WTC11 (cell line): ENCODE results near the gene RNF215. TPM values are rescaled to one million over a fixed set of nuclear protein-coding genes. Genes with fewer than 3 reads are reported as not detected.

Experiments used
- ATAC-seq: fragments of 200-7000 bp; cut with Tn5 transposase; 2 replicates; pipeline ENCODE4 v1.10.0; 2021; ENCODE audit warnings: mild to moderate bottlenecking, moderate library complexity
- CTCF ChIA-PET: fragments of 300-600 bp; sonication (Branson Sonifier 250); formaldehyde crosslinking; loops from one replicate; lab custom pipeline; 2021; ENCODE audit warnings: antibody characterized with exemption; lab: Charles Lee
- POLR2A ChIA-PET: fragments of 350-600 bp; sonication (Branson Sonifier 250); formaldehyde crosslinking; loops from one replicate; lab custom pipeline; 2021; ENCODE audit warnings: antibody characterized with exemption; lab: Charles Lee
- DNase-seq: peaks from one replicate; pipeline ENCODE4 v3.0.0; 2021; ENCODE audit warnings: low spot score
- H3K27ac Mint-ChIP-seq: 2 replicates; pipeline ENCODE4 v1.8.0; 2021; ENCODE audit warnings: mixed read lengths
- H3K27me3 Mint-ChIP-seq: 2 replicates; pipeline ENCODE4 v1.8.0; 2021; ENCODE audit warnings: low read depth, mild to moderate bottlenecking, moderate library complexity, mixed read lengths
- H3K36me3 Mint-ChIP-seq: 2 replicates; pipeline ENCODE4 v1.8.0; 2021; ENCODE audit warnings: mixed read lengths
- H3K4me1 Mint-ChIP-seq: 2 replicates; pipeline ENCODE4 v1.8.0; 2022; ENCODE audit warnings: mixed read lengths
- H3K4me3 Mint-ChIP-seq: 2 replicates; pipeline ENCODE4 v1.8.0; 2021; ENCODE audit warnings: mild to moderate bottlenecking, moderate library complexity, mixed read lengths
- H3K9me3 Mint-ChIP-seq: 2 replicates; pipeline ENCODE4 v1.8.0; 2021; ENCODE audit warnings: mixed read lengths
- ATF3 ChIP-seq: sonication (generic); formaldehyde crosslinking; conservative IDR thresholded peaks from 2 replicates; pipeline ENCODE4 v1.8.1; 2022; ENCODE audit warnings: mild to moderate bottlenecking, missing genetic modification reagents
- CBFB ChIP-seq: sonication (generic); formaldehyde crosslinking; IDR thresholded peaks from 2 replicates; pipeline ENCODE4 v1.8.1; 2022; ENCODE audit warnings: mild to moderate bottlenecking, low read depth, missing genetic modification reagents
- CREM ChIP-seq: sonication (generic); formaldehyde crosslinking; IDR thresholded peaks from 2 replicates; pipeline ENCODE4 v1.8.1; 2022; ENCODE audit warnings: mild to moderate bottlenecking, missing genetic modification reagents, moderate library complexity
- E2F5 ChIP-seq: sonication (generic); formaldehyde crosslinking; IDR thresholded peaks from 2 replicates; pipeline ENCODE4 v1.8.1; 2022; ENCODE audit warnings: mild to moderate bottlenecking, moderate library complexity, missing genetic modification reagents
- ELF4 ChIP-seq: sonication (generic); formaldehyde crosslinking; IDR thresholded peaks from 2 replicates; pipeline ENCODE4 v1.8.1; 2022; ENCODE audit warnings: low read depth, mild to moderate bottlenecking, moderate library complexity, missing genetic modification reagents
- GTF2I ChIP-seq: fragments of 250-450 bp; sonication (Bioruptor Pico); conservative IDR thresholded peaks from 2 replicates; pipeline ENCODE4 v1.4.0; 2021; ENCODE audit warnings: mild to moderate bottlenecking
- KAT7 ChIP-seq: sonication (generic); formaldehyde crosslinking; IDR thresholded peaks from 2 replicates; pipeline ENCODE4 v1.8.1; 2023; ENCODE audit warnings: missing genetic modification reagents, mild to moderate bottlenecking, borderline replicate concordance
- MXD4 ChIP-seq: fragments of 250-450 bp; sonication (Bioruptor Pico); IDR thresholded peaks from 2 replicates; pipeline ENCODE4 v1.8.0; 2021; ENCODE audit warnings: mild to moderate bottlenecking, moderate library complexity, borderline replicate concordance
- NR1H2 ChIP-seq: sonication (generic); formaldehyde crosslinking; IDR thresholded peaks from 2 replicates; pipeline ENCODE4 v1.9.0; 2021; ENCODE audit warnings: mild to moderate bottlenecking, moderate library complexity, missing genetic modification reagents
- PRRX2 ChIP-seq: fragments of 250-450 bp; sonication (Bioruptor Pico); IDR thresholded peaks from 2 replicates; pipeline ENCODE4 v1.8.0; 2021; ENCODE audit warnings: mild to moderate bottlenecking
- ZMAT4 ChIP-seq: fragments of 250-450 bp; sonication (Bioruptor Pico); IDR thresholded peaks from 2 replicates; pipeline ENCODE4 v1.9.0; 2021; ENCODE audit warnings: mild to moderate bottlenecking
- ZNF138 ChIP-seq: sonication (generic); formaldehyde crosslinking; conservative IDR thresholded peaks from 2 replicates; pipeline ENCODE4 v1.8.1; 2022; ENCODE audit warnings: mild to moderate bottlenecking, moderate library complexity, missing genetic modification reagents
- ZNF219 ChIP-seq: sonication (generic); formaldehyde crosslinking; IDR thresholded peaks from 2 replicates; pipeline ENCODE4 v1.8.0; 2023; ENCODE audit warnings: missing genetic modification reagents, mild to moderate bottlenecking, borderline replicate concordance
- ZNF671 ChIP-seq: fragments of 250-450 bp; sonication (Bioruptor Pico); IDR thresholded peaks from 2 replicates; pipeline ENCODE4 v1.8.0; 2021; ENCODE audit warnings: mild to moderate bottlenecking
- total RNA-seq: library from RNA; stranded (reverse); gene quantifications from 3 replicates; pipeline ENCODE4 v1.2.3, GENCODE V29; 2021
- TF ChIP-seq, protein P1 (sequence below): sonication (generic); formaldehyde crosslinking; IDR thresholded peaks from 2 replicates; pipeline ENCODE4 v1.8.0; 2023; ENCODE audit warnings: missing genetic modification reagents
- TF ChIP-seq, protein P2 (sequence below): fragments of 250-450 bp; sonication (Bioruptor Pico); conservative IDR thresholded peaks from 2 replicates; pipeline ENCODE4 v1.9.0; 2021; ENCODE audit warnings: mild to moderate bottlenecking
- TF ChIP-seq, protein P3 (sequence below): fragments of 250-450 bp; sonication (Bioruptor Pico); IDR thresholded peaks from 2 replicates; pipeline ENCODE4 v2.1.2; 2022; ENCODE audit warnings: mild to moderate bottlenecking, moderate library complexity
- TF ChIP-seq, protein P4 (sequence below): sonication (generic); formaldehyde crosslinking; IDR thresholded peaks from 2 replicates; pipeline ENCODE4 v1.8.1; 2023; ENCODE audit warnings: mild to moderate bottlenecking, missing genetic modification reagents

Gene RNF215
- total RNA-seq, 1 experiment from 2014 or later: 25.4 TPM

- ATAC-seq: no peak
- Mint-ChIP-seq H3K4me3 (no peak overlapping the region), H3K4me1 (peaks cover 3% of the 10 kb centered on the region; the same call in 1 of the 2 replicates)
These were observed 54.1 kb downstream of the RNF215 start for GRCh38 chr22:30332994-30333706.

DNA sequence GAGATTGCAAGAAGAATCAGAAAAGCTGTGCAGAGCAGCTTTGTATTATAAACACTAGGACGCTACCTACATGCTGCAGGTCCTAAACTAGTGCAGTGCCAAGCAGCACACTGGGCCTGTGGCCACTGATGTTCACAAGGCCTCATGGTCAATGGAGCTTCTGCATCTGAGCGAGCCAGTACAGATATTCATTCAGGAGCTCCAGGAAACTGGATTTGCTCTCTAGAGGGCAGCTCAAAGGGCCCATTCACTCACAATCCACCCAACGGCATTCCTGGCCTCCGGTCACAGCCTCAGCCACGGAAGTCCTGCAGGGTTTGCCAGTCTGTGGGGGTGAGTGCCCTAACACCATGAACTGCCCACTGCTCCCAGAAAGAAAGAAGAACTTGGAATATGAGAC is 54.7 kb downstream of the RNF215 start:
- peaks cover 53% of the 10 kb centered on the region for H3K36me3 Mint-ChIP-seq

More at GRCh38 chr22:30332994-30333706, 54.1 kb downstream of the RNF215 start:
- Mint-ChIP-seq H3K27me3 (no peaks in the 10 kb centered on the region), H3K9me3 (no peaks in the 10 kb centered on the region), H3K27ac (no peak overlapping the region), H3K36me3 (peaks cover 59% of the 10 kb centered on the region)
- ChIA-PET POLR2A (no interaction called here), CTCF (interaction anchor here (1.0 to 1.3 kb wide), 3 partner anchors 45 to 70 kb away, joined by 3 to 6 read pairs (median 5); no protein-coding TSS in a partner anchor)
- DNase-seq: no peak
- TF ChIP-seq PRRX2: no peak
- TF ChIP-seq ELF4: no peak
- no peak for TF ChIP-seq ZNF671 (CRISPR knock-in tag)
- no peak for TF ChIP-seq MXD4 (CRISPR knock-in tag)
- TF ChIP-seq ZNF138: no peak
- no peak for TF ChIP-seq ZMAT4
- no peak for TF ChIP-seq ZNF219
- no peak for TF ChIP-seq ATF3 (CRISPR knock-in tag)
- TF ChIP-seq NR1H2 (CRISPR knock-in tag): no peak
- no peak for TF ChIP-seq GTF2I (CRISPR knock-in tag)
- TF ChIP-seq, protein P1, sequence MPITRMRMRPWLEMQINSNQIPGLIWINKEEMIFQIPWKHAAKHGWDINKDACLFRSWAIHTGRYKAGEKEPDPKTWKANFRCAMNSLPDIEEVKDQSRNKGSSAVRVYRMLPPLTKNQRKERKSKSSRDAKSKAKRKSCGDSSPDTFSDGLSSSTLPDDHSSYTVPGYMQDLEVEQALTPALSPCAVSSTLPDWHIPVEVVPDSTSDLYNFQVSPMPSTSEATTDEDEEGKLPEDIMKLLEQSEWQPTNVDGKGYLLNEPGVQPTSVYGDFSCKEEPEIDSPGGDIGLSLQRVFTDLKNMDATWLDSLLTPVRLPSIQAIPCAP (CRISPR knock-in tag): no peak
- no peak for TF ChIP-seq E2F5 (CRISPR knock-in tag)
- TF ChIP-seq, protein P2, sequence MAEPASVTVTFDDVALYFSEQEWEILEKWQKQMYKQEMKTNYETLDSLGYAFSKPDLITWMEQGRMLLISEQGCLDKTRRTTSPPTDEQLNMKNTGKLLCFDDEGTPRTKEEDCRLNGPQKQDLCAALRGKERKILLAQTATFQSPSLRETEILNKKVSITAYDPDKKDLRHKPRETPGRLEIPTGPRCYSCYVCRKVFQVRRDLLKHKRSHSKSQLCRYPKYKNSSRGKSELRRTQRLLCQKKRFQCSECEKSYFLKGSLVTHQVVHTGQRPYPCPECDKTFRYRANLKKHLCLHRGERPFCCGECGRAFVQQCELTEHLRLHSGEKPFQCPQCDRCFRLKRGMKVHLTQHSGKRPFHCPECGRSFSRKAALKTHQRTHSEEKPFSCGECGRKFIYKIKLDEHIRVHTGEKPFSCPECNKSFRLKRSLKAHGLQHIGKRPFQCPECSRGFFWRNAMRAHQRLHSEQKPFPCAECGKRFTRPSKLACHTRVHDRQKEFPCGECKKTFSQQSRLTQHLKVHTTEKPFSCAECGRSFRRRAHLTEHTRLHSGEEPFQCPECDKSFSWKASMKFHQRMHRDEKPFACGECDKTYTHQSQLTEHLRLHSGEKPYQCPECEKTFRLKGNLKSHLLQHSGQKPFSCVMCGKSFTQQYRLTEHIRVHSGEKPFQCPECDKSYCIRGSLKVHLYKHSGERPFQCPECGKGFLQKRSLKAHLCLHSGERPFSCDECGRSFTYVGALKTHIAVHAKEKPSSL (CRISPR knock-in tag): no peak

More for the DNA sequence above, 54.7 kb downstream of the RNF215 start:
- Mint-ChIP-seq H3K27ac (no peak overlapping the region), H3K4me1 (peaks cover 7% of the 10 kb centered on the region), H3K4me3 (no peak overlapping the region), H3K9me3 (no peaks in the 10 kb centered on the region)
- DNase-seq (no peak), ATAC-seq (no peak)
- CTCF ChIA-PET: interaction anchor here (1.0 to 1.3 kb wide), 3 partner anchors 44 to 69 kb away, joined by 3 to 6 read pairs (median 5); no protein-coding TSS in a partner anchor
- POLR2A ChIA-PET: interaction anchor here (0.6 kb wide), 1 partner anchor 797 kb away, joined by 4 read pairs; no protein-coding TSS in a partner anchor
- TF ChIP-seq CREM (CRISPR knock-in tag) (no peak), KAT7 (CRISPR knock-in tag) (no peak), CBFB (CRISPR knock-in tag) (no peak)
- TF ChIP-seq, protein P3, sequence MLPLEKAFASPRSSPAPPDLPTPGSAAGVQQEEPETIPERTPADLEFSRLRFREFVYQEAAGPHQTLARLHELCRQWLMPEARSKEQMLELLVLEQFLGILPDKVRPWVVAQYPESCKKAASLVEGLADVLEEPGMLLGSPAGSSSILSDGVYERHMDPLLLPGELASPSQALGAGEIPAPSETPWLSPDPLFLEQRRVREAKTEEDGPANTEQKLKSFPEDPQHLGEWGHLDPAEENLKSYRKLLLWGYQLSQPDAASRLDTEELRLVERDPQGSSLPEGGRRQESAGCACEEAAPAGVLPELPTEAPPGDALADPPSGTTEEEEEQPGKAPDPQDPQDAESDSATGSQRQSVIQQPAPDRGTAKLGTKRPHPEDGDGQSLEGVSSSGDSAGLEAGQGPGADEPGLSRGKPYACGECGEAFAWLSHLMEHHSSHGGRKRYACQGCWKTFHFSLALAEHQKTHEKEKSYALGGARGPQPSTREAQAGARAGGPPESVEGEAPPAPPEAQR (CRISPR knock-in tag): no peak
- TF ChIP-seq, protein P4, sequence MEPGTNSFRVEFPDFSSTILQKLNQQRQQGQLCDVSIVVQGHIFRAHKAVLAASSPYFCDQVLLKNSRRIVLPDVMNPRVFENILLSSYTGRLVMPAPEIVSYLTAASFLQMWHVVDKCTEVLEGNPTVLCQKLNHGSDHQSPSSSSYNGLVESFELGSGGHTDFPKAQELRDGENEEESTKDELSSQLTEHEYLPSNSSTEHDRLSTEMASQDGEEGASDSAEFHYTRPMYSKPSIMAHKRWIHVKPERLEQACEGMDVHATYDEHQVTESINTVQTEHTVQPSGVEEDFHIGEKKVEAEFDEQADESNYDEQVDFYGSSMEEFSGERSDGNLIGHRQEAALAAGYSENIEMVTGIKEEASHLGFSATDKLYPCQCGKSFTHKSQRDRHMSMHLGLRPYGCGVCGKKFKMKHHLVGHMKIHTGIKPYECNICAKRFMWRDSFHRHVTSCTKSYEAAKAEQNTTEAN (CRISPR knock-in tag): no peak
- TF ChIP-seq, all 79 proteins: peak for 0
- no peaks in the 10 kb centered on the region for H3K27me3 Mint-ChIP-seq

Other genes with a start within 250 kb of the RNF215 start
- 4.6 to 7.2 TPM (median 6.1 TPM) in 3 replicates for gene LIF, start 140.7 kb downstream of the RNF215 start, total RNA-seq
- gene OSM, start 120.6 kb downstream of the RNF215 start, total RNA-seq: not detected in 3 replicates
- 15.8 to 18.6 TPM (median 16.0 TPM) in 3 replicates for gene CASTOR1, start 97.9 kb downstream of the RNF215 start, total RNA-seq
- 7.5 to 11.1 TPM (median 9.6 TPM) in 3 replicates for gene TBC1D10A, start 60.5 kb downstream of the RNF215 start, total RNA-seq
- gene SF3A1, start 30.5 kb downstream of the RNF215 start, total RNA-seq: 214 to 272 TPM (median 227 TPM) in 3 replicates
- gene CCDC157, start 30.4 kb downstream of the RNF215 start, total RNA-seq: 3.8 to 6.5 TPM (median 4.2 TPM) in 3 replicates
- gene SEC14L2, start 9.6 kb upstream of the RNF215 start, total RNA-seq: 2.4 to 3.9 TPM (median 3.9 TPM) in 3 replicates
- 75.0 to 78.7 TPM (median 75.5 TPM) in 3 replicates for gene MTFP1, start 38.4 kb upstream of the RNF215 start, total RNA-seq
- not detected in 3 replicates for gene SEC14L3, start 84.6 kb upstream of the RNF215 start, total RNA-seq
- 1.9 to 2.9 TPM (median 2.8 TPM) in 3 replicates for gene SEC14L4, start 118.3 kb upstream of the RNF215 start, total RNA-seq
- 1.6 to 2.0 TPM (median 1.7 TPM) in 3 replicates for gene SEC14L6, start 159.3 kb upstream of the RNF215 start, total RNA-seq
- gene GAL3ST1, start 187.3 kb upstream of the RNF215 start, total RNA-seq: 11.0 to 11.6 TPM (median 11.2 TPM) in 3 replicates
- gene PES1, start 204.5 kb upstream of the RNF215 start, total RNA-seq: 108 to 128 TPM (median 109 TPM) in 3 replicates
- gene TCN2, start 219.8 kb upstream of the RNF215 start, total RNA-seq: 34.7 to 39.0 TPM (median 36.7 TPM) in 3 replicates
- gene SLC35E4, start 248.4 kb upstream of the RNF215 start, total RNA-seq: 5.2 to 5.5 TPM (median 5.3 TPM) in 3 replicates